ENCODE measurements around the gene SRC. TPM values are rescaled to one million over a fixed set of nuclear protein-coding genes. Genes with fewer than 3 reads are reported as not detected.

Gene SRC
- total RNA-seq, 1 experiment from 2014 or later: 23.3 TPM

DNA sequence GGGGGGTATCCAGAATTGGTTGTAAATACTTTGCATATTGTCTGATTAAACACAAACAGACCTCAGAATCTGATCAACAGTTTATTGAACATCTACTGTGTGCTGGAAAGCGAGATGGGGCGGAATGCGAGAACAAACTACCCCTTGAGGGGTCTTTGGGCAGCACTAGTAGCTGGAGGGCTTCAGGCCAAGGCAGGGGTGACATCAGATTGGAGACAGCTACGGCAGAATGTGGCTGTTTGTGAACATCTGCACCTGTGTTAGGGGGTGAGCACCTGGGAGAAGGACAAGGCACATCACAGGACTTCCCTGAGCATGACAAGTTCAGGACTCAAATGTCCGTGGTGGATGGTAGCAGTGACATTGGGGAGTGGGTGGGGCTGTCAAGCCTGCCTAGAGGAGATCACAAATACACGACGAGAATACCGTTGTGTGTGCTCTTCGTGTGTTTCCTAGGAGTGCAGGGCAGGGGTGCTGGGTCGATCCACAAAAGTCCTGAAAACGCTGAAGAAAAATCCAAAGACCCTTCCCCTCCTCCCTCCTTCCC, 59.5 kb downstream of the SRC start:
- POLR2A ChIA-PET (ENCODE audit: low non-redundant PET): no interaction called here
- Histone ChIP-seq H3K36me3 (ENCODE audit: insufficient read depth, low read length, poor library complexity, severe bottlenecking) (no peaks in the 10 kb centered on the region), H3K4me1 (ENCODE audit: insufficient read depth, low read length, poor library complexity, severe bottlenecking) (no peaks in the 10 kb centered on the region), H3K27me3 (replicated peaks; ENCODE audit: insufficient read depth, low read depth, low read length, poor library complexity) (no peaks in the 10 kb centered on the region), H3K4me3 (ENCODE audit: low read depth, low read length, poor library complexity, severe bottlenecking) (no peak overlapping the region), H3K9me3 (ENCODE audit: low read depth, low read length, poor library complexity, severe bottlenecking) (no peaks in the 10 kb centered on the region), H3K27ac (ENCODE audit: low read depth, low read length, poor library complexity, severe bottlenecking) (no peak overlapping the region)
- DNase-seq (ENCODE audit: low spot score): no peak
- no peak for TF ChIP-seq EZH2 (IDR thresholded peaks at IDR 0.05; ENCODE audit: borderline replicate concordance, low read depth, low read length, poor library complexity, severe bottlenecking)
- TF ChIP-seq, protein P1, sequence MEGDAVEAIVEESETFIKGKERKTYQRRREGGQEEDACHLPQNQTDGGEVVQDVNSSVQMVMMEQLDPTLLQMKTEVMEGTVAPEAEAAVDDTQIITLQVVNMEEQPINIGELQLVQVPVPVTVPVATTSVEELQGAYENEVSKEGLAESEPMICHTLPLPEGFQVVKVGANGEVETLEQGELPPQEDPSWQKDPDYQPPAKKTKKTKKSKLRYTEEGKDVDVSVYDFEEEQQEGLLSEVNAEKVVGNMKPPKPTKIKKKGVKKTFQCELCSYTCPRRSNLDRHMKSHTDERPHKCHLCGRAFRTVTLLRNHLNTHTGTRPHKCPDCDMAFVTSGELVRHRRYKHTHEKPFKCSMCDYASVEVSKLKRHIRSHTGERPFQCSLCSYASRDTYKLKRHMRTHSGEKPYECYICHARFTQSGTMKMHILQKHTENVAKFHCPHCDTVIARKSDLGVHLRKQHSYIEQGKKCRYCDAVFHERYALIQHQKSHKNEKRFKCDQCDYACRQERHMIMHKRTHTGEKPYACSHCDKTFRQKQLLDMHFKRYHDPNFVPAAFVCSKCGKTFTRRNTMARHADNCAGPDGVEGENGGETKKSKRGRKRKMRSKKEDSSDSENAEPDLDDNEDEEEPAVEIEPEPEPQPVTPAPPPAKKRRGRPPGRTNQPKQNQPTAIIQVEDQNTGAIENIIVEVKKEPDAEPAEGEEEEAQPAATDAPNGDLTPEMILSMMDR (conservative IDR thresholded peaks at IDR 0.05; ENCODE audit: low read depth, low read length): no peak
- intact Hi-C loops (cut with micrococcal nuclease; ENCODE audit: unreplicated experiment): no loop called here
- BruUV-seq (replicated peaks): no TSS peak
- CTCF ChIA-PET: no interaction called here

DNA sequence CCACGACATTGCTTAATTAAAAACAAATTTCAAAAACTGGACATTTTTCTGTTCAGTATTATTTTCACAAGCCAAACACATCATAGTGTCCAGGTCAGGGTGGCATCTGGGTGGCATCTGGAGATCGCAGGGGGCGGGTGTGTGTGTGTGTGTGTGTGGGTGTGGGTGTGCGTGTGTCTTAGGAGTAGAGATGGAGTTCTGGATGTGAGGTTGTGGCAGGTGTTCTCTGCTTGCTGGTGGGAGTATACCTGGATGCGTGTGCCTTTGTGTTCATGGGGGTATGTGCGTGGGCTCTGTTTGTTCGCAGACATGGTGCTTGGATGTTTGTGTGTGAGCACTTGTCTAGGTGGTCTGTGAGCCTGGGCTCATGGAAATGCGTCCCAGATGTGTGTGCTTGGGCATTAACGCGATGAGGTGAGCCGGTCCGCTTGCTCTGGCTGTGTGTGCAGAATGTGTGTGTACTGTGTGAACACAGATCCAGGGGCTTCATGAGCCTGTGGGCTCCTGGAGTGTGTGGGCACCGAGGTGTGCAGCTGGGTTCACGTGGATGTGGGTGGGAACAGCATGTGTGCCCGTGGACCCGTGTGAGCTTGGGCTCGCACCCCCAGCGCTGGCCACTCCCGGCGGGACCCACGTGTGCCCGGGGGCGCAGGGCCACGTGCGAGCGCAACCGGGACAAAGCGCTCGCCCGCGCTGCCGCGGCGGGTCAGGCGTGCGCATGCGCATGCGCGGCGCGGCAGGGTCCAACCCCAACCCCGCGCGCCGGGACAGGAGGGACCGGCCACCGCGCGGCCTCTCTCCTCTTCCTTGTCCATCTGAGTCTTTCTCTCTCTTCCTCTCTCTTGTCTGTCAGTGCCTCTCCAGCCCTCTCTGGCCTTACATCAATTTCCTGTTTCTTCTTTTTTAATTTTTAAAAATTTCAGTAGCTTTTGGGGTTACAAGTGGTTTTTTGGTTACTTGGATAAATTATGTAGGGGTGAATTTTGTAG, 60.4 kb downstream of the SRC start:
- BruUV-seq (replicated peaks): no TSS peak
- no peak for TF ChIP-seq EZH2 (IDR thresholded peaks at IDR 0.05; ENCODE audit: borderline replicate concordance, low read depth, low read length, poor library complexity, severe bottlenecking)
- TF ChIP-seq, protein P1 (conservative IDR thresholded peaks at IDR 0.05; ENCODE audit: low read depth, low read length): no peak
- no peak overlapping the region for H3K27ac ChIP-seq (ENCODE audit: low read depth, low read length, poor library complexity, severe bottlenecking)
- ChIA-PET CTCF (no interaction called here), POLR2A (ENCODE audit: low non-redundant PET) (no interaction called here)
- intact Hi-C loops (cut with micrococcal nuclease; ENCODE audit: unreplicated experiment): no loop called here
- no peaks in the 10 kb centered on the region for H3K36me3 ChIP-seq (ENCODE audit: insufficient read depth, low read length, poor library complexity, severe bottlenecking)
- H3K4me3 ChIP-seq (ENCODE audit: low read depth, low read length, poor library complexity, severe bottlenecking): peak overlapping the region; percentile 30
- H3K27me3 ChIP-seq (replicated peaks; ENCODE audit: insufficient read depth, low read depth, low read length, poor library complexity): no peaks in the 10 kb centered on the region
- H3K9me3 ChIP-seq (ENCODE audit: low read depth, low read length, poor library complexity, severe bottlenecking): no peaks in the 10 kb centered on the region
- H3K4me1 ChIP-seq (ENCODE audit: insufficient read depth, low read length, poor library complexity, severe bottlenecking): peaks cover 3% of the 10 kb centered on the region
- peak; percentile 66 for DNase-seq (ENCODE audit: low spot score)

DNA sequence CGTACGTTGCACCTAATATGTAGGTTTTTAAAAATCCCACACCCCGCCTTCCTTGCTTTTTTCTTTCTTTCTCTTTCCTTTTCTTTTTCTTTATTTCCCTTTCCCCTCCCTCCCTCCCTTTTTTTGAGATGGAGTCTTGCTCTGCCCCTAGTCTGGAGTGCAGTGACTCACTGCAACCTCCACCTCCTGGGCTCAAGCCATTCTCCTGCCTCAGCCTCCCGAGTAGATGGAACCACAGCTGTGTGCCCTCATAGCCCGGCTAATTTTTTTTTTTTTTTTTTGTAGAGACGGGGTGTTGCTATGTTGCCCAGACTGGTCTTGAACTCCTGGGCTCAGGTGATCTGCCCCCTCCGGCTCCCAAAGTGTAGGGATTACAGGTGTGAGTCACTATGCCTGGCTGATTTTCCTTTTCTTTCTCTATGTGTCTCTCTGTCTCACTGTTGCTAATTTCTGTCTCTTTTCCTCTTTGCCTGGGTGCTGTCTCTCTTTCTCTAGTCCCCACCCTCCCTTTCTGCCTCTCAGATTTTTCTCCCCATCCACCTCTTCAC, 61.2 kb downstream of the SRC start:
- BruUV-seq (replicated peaks): no TSS peak
- POLR2A ChIA-PET (ENCODE audit: low non-redundant PET): no interaction called here
- DNase-seq (ENCODE audit: low spot score): no peak
- intact Hi-C loops (cut with micrococcal nuclease; ENCODE audit: unreplicated experiment): no loop called here
- TF ChIP-seq, protein P1 (conservative IDR thresholded peaks at IDR 0.05; ENCODE audit: low read depth, low read length): no peak
- no peak for TF ChIP-seq EZH2 (IDR thresholded peaks at IDR 0.05; ENCODE audit: borderline replicate concordance, low read depth, low read length, poor library complexity, severe bottlenecking)
- Histone ChIP-seq H3K9me3 (ENCODE audit: low read depth, low read length, poor library complexity, severe bottlenecking) (no peaks in the 10 kb centered on the region), H3K4me3 (ENCODE audit: low read depth, low read length, poor library complexity, severe bottlenecking) (peak overlapping the region; percentile 30), H3K4me1 (ENCODE audit: insufficient read depth, low read length, poor library complexity, severe bottlenecking) (peaks cover 9% of the 10 kb centered on the region), H3K36me3 (ENCODE audit: insufficient read depth, low read length, poor library complexity, severe bottlenecking) (no peaks in the 10 kb centered on the region), H3K27me3 (replicated peaks; ENCODE audit: insufficient read depth, low read depth, low read length, poor library complexity) (no peaks in the 10 kb centered on the region), H3K27ac (ENCODE audit: low read depth, low read length, poor library complexity, severe bottlenecking) (no peak overlapping the region)
- CTCF ChIA-PET: no interaction called here

Measured in A673 (cell line).